ENCODE measurements around the gene NECTIN2. TPM values are rescaled to one million over a fixed set of nuclear protein-coding genes. Genes with fewer than 3 reads are reported as not detected.
"Not testable (repeated sequence)": the region's sequence is repeated elsewhere in the genome, so short reads cannot be mapped to it uniquely, and the experiment has no call there.

The NECTIN2 gene
- total RNA-seq, 2 donors from 2014 or later, result 54.0 to 94.1 TPM

GRCh38 chr19:44813841-44814470 is 32.1 kb upstream of the NECTIN2 start:
- intact Hi-C loops (cut with DNase I), result no loop called here
- no peak for ATAC-seq
- DNase-seq, result no peak

- ATAC-seq (no peak), DNase-seq (no peak)
- intact Hi-C loops (cut with DNase I), result no loop called here
Observed at GRCh38 chr19:44814517-44814916, 31.6 kb upstream of the NECTIN2 start.

GRCh38 chr19:44816301-44816700 is 29.8 kb upstream of the NECTIN2 start:
- ATAC-seq, result no peak
- intact Hi-C loops (cut with DNase I), result no loop called here
- no peak for DNase-seq

- intact Hi-C loops (cut with DNase I), result no loop called here
- DNase-seq (no peak), ATAC-seq (no peak)
Observed at GRCh38 chr19:44817725-44818465, 28.2 kb upstream of the NECTIN2 start.

- intact Hi-C loops (cut with DNase I), result no loop called here
- DNase-seq (no peak), ATAC-seq (no peak)
Observed at GRCh38 chr19:44818466-44819031, 27.5 kb upstream of the NECTIN2 start.

GRCh38 chr19:44819246-44819832 is 26.8 kb upstream of the NECTIN2 start:
- ATAC-seq, result no peak
- no peak for DNase-seq
- intact Hi-C loops (cut with DNase I), result no loop called here

GRCh38 chr19:44820648-44821609 is 25.2 kb upstream of the NECTIN2 start:
- intact Hi-C loops (cut with DNase I), result no loop called here
- DNase-seq (peak; percentile 78), ATAC-seq (peak; percentile 83)

- intact Hi-C loops (cut with DNase I), result no loop called here
- ATAC-seq, result no peak
- no peak for DNase-seq
Observed at GRCh38 chr19:44822177-44822576, 23.9 kb upstream of the NECTIN2 start.

- no peak for DNase-seq
- no peak for ATAC-seq
- intact Hi-C loops (cut with DNase I), result no loop called here
Observed at GRCh38 chr19:44822670-44823372, 23.3 kb upstream of the NECTIN2 start.

- intact Hi-C loops (cut with DNase I), result no loop called here
- ATAC-seq (no peak), DNase-seq (no peak)
Observed at GRCh38 chr19:44823373-44823698, 22.8 kb upstream of the NECTIN2 start.

- no peak for ATAC-seq
- no peak for DNase-seq
- intact Hi-C loops (cut with DNase I), result no loop called here
Observed at GRCh38 chr19:44824761-44825160, 21.3 kb upstream of the NECTIN2 start.

- intact Hi-C loops (cut with DNase I); ATAC-seq: not testable (repeated sequence)
Observed at GRCh38 chr19:44832875-44833274, 13.2 kb upstream of the NECTIN2 start.

GRCh38 chr19:44834399-44834798 is 11.7 kb upstream of the NECTIN2 start:
- DNase-seq; intact Hi-C loops (cut with DNase I); ATAC-seq: not testable (repeated sequence)

More at GRCh38 chr19:44832875-44833274, 13.2 kb upstream of the NECTIN2 start:
- not testable (repeated sequence) for DNase-seq

GRCh38 chr19:44839276-44839675 is 6.8 kb upstream of the NECTIN2 start:
- DNase-seq (no peak), ATAC-seq (no peak)
- intact Hi-C loops (cut with DNase I), result no loop called here

GRCh38 chr19:44840811-44841210 is 5.3 kb upstream of the NECTIN2 start:
- ATAC-seq (no peak), DNase-seq (no peak)
- intact Hi-C loops (cut with DNase I), result loop anchor here (5.0 to 10.0 kb wide), 2 partner anchors 44 to 116 kb away; no protein-coding TSS in a partner anchor

- intact Hi-C loops (cut with DNase I), result loop anchor here (5.0 to 10.0 kb wide), 2 partner anchors 44 to 116 kb away; no protein-coding TSS in a partner anchor
- no peak for ATAC-seq
- no peak for DNase-seq
Observed at GRCh38 chr19:44841231-44841630, 4.9 kb upstream of the NECTIN2 start.

GRCh38 chr19:44845286-44845611 is 848 bp upstream of the NECTIN2 start:
- DNase-seq (peak; percentile 60), ATAC-seq (no peak)
- intact Hi-C loops (cut with DNase I), result loop anchor here in 1 of 2 donors (2.0 to 10.0 kb wide), 4 partner anchors 36 to 158 kb away; partner anchors contain the start of gene BCAM

GRCh38 chr19:44846455-44847143 is 502 bp downstream of the NECTIN2 start:
- intact Hi-C loops (cut with DNase I), result loop anchor here in 1 of 2 donors (5.0 to 10.0 kb wide), 2 partner anchors 122 to 159 kb away; no protein-coding TSS in a partner anchor
- DNase-seq (peak; percentile 56), ATAC-seq (no peak)
